EL (cell line): ENCODE measurements around the gene CFAP46.
"Not testable (repeated sequence)": the region's sequence is repeated elsewhere in the genome, so short reads cannot be mapped to it uniquely, and the experiment has no call there.

Experiments used
- DNase-seq: peaks from one replicate; pipeline ENCODE4 v3.0.0-alpha.2; 2016

Gene CFAP46

GRCh38 chr10:132785723-132786475, 156.5 kb downstream of the CFAP46 start, which contains the start of gene NKX6-2:
Gene NKX6-2 (minus strand): TSS chr10:132786147. CDS start chr10:132785948, 199 bp downstream.
- no peak for DNase-seq

GRCh38 chr10:132784866-132785722, 157.3 kb downstream of the CFAP46 start:
- no peak for DNase-seq

GRCh38 chr10:132783940-132784865, 158.2 kb downstream of the CFAP46 start:
- no peak for DNase-seq

- no peak for DNase-seq
Observed at GRCh38 chr10:132783165-132783939, 159.0 kb downstream of the CFAP46 start.

GRCh38 chr10:132781556-132781955, 160.8 kb downstream of the CFAP46 start:
- no peak for DNase-seq

- no peak for DNase-seq
Observed at GRCh38 chr10:132780356-132780755, 162.0 kb downstream of the CFAP46 start.

GRCh38 chr10:132779549-132780294, 162.6 kb downstream of the CFAP46 start:
- DNase-seq = no peak

GRCh38 chr10:132777441-132777840, 164.9 kb downstream of the CFAP46 start:
- DNase-seq = no peak

- DNase-seq = no peak
Observed at GRCh38 chr10:132776821-132777220, 165.5 kb downstream of the CFAP46 start.

GRCh38 chr10:132776186-132776585, 166.2 kb downstream of the CFAP46 start:
- no peak for DNase-seq

GRCh38 chr10:132774902-132775863, 167.2 kb downstream of the CFAP46 start:
- no peak for DNase-seq

- DNase-seq = no peak
Observed at GRCh38 chr10:132774181-132774901, 168.0 kb downstream of the CFAP46 start.

- DNase-seq = not testable (repeated sequence)
Observed at GRCh38 chr10:132772816-132773215, 169.6 kb downstream of the CFAP46 start.

GRCh38 chr10:132770061-132771021, 172.0 kb downstream of the CFAP46 start:
- DNase-seq = no peak

GRCh38 chr10:132768346-132769248, 173.8 kb downstream of the CFAP46 start:
- no peak for DNase-seq

- DNase-seq = no peak
Observed at GRCh38 chr10:132766291-132766690, 176.1 kb downstream of the CFAP46 start.

- no peak for DNase-seq
Observed at GRCh38 chr10:132765435-132765834, 176.9 kb downstream of the CFAP46 start.
